OCI-LY7 (cell line): ENCODE results near the gene IFRD2. TPM values are rescaled to one million over a fixed set of nuclear protein-coding genes. Genes with fewer than 3 reads are reported as not detected.

ENCODE experiments used
- BruUV-seq: library from RNA; stranded (reverse); fragments of 400-500 nt; replicated peaks from 2 replicates; lab custom pipeline; 2021; lab: Mats Ljungman, UMichigan
- CTCF ChIA-PET: fragments of 300-600 bp; sonication (Branson Sonifier 250); formaldehyde crosslinking; loops from one replicate; lab custom pipeline; 2022; ENCODE audit warnings: antibody characterized with exemption; ENCODE audit not compliant: unreplicated experiment; lab: Charles Lee
- POLR2A ChIA-PET: fragments of 300-600 bp; sonication (Branson Sonifier 250); formaldehyde crosslinking; loops from one replicate; lab custom pipeline; 2022; ENCODE audit warnings: antibody characterized with exemption; lab: Charles Lee
- DNase-seq: peaks from one replicate; pipeline ENCODE4 v3.0.0-alpha.2; 2015; ENCODE audit warnings: low spot score
- H2AFZ ChIP-seq: fragments of 200-600 bp; sonication (generic), shearing (Covaris generic); 2 replicates; pipeline ENCODE4 v1.6.1; 2014; ENCODE audit warnings: mild to moderate bottlenecking, antibody characterized with exemption, low read length, moderate library complexity
- H3K27ac ChIP-seq: fragments of 200-600 bp; sonication (generic); 2 replicates; pipeline ENCODE4 v1.5.1; 2014; ENCODE audit warnings: mixed run types, low read depth, mild to moderate bottlenecking, moderate library complexity, low read length, inconsistent platforms; ENCODE audit not compliant: poor library complexity, severe bottlenecking
- H3K36me3 ChIP-seq: fragments of 200-600 bp; sonication (generic); 2 replicates; pipeline ENCODE4 v1.6.1; 2014; ENCODE audit warnings: mild to moderate bottlenecking, antibody characterized with exemption, low read length, moderate library complexity, mixed read lengths; ENCODE audit not compliant: insufficient read depth
- H3K4me1 ChIP-seq: fragments of 200-600 bp; sonication (generic); 2 replicates; pipeline ENCODE4 v1.5.1; 2014; ENCODE audit warnings: mild to moderate bottlenecking, low read length; ENCODE audit not compliant: insufficient read depth, poor library complexity, severe bottlenecking
- H3K4me2 ChIP-seq: fragments of 200-600 bp; sonication (generic); 2 replicates; pipeline ENCODE4 v1.6.1; 2014; ENCODE audit warnings: mild to moderate bottlenecking, low read length
- H3K4me3 ChIP-seq: fragments of 200-600 bp; sonication (generic); 2 replicates; pipeline ENCODE4 v1.5.1; 2014; ENCODE audit warnings: mild to moderate bottlenecking, low read depth, low read length; ENCODE audit not compliant: poor library complexity, severe bottlenecking
- H3K79me2 ChIP-seq: fragments of 200-600 bp; sonication (generic); 2 replicates; pipeline ENCODE4 v1.6.1; 2016; ENCODE audit warnings: low read depth, mild to moderate bottlenecking, low read length, moderate library complexity, mixed read lengths; ENCODE audit not compliant: insufficient read depth
- H3K9me2 ChIP-seq: fragments of 200-600 bp; sonication (generic); 2 replicates; pipeline ENCODE4 v1.6.1; 2016; ENCODE audit warnings: mild to moderate bottlenecking, low read length, mixed read lengths; ENCODE audit not compliant: insufficient read depth
- H3K9me3 ChIP-seq: fragments of 200-600 bp; sonication (generic); 2 replicates; pipeline ENCODE4 v1.6.1; 2014; ENCODE audit warnings: mild to moderate bottlenecking, mixed run types, low read length, mixed read lengths
- H4K20me1 ChIP-seq: fragments of 200-600 bp; sonication (generic); 2 replicates; pipeline ENCODE4 v1.6.1; 2014; ENCODE audit warnings: mild to moderate bottlenecking, antibody characterized with exemption, low read length, moderate library complexity, mixed read lengths; ENCODE audit not compliant: insufficient read depth
- CTCF ChIP-seq: fragments of 200-600 bp; sonication (generic); conservative IDR thresholded peaks from 2 replicates; pipeline ENCODE4 v1.5.1; 2014; ENCODE audit warnings: mild to moderate bottlenecking, antibody characterized with exemption, low read length, moderate library complexity, mixed read lengths
- EZH2phosphoT487 ChIP-seq: fragments of 200-600 bp; sonication (generic); IDR thresholded peaks from 2 replicates; pipeline ENCODE4 v1.6.1; 2018; ENCODE audit warnings: low read depth, borderline replicate concordance, mild to moderate bottlenecking, mixed run types, antibody characterized with exemption, low read length, moderate library complexity, mixed read lengths
- intact Hi-C: fragments of 100-400 bp; cut with micrococcal nuclease; formaldehyde crosslinking; loops from one replicate; pipeline ENCODE4 v1.10.0; 2022; ENCODE audit not compliant: unreplicated experiment
- total RNA-seq, 2 experiments: library from RNA; depleted of rRNA in 1 of 2; stranded (reverse); fragments of >200 nt in 1 of 2; shearing (Covaris generic) in 1 of 2; gene quantifications; 2 replicates each; pipeline ENCODE4 v1.2.3, GENCODE V29; 2014 to 2022

IFRD2 gene
- total RNA-seq, 2 experiments from 2014 or later: 93.3 to 95.5 TPM

GRCh38 chr3:50296721-50297383, 4.6 kb upstream of the IFRD2 start:
- no peak overlapping the region for H2AFZ ChIP-seq
- no peaks in the 10 kb centered on the region for H3K9me2 ChIP-seq
- no peaks in the 10 kb centered on the region for H3K9me3 ChIP-seq
- H4K20me1 ChIP-seq: no peaks in the 10 kb centered on the region
- H3K4me3 ChIP-seq: no peak overlapping the region
- no peak for DNase-seq
- TF ChIP-seq EZH2phosphoT487: no peak
- TF ChIP-seq CTCF: no peak
- peaks cover 25% of the 10 kb centered on the region for H3K4me1 ChIP-seq
- ChIA-PET CTCF (interaction anchor here (0.6 kb wide), 1 partner anchor 18 kb away, joined by 3 read pairs; no protein-coding TSS in a partner anchor), POLR2A (no interaction called here)
- peaks cover 3% of the 10 kb centered on the region for H3K79me2 ChIP-seq
- H3K27ac ChIP-seq: no peak overlapping the region
- no peaks in the 10 kb centered on the region for H3K36me3 ChIP-seq
- intact Hi-C loops: loop anchor here (5.0 kb wide), 1 partner anchor 40 kb away; no protein-coding TSS in a partner anchor
- H3K4me2 ChIP-seq: no peak overlapping the region
- BruUV-seq: no TSS peak

GRCh38 chr3:50295553-50296431, 3.6 kb upstream of the IFRD2 start:
- Histone ChIP-seq H3K4me1 (peaks cover 25% of the 10 kb centered on the region), H3K4me3 (no peak overlapping the region), H2AFZ (no peak overlapping the region), H3K27ac (no peak overlapping the region), H3K79me2 (peaks cover 14% of the 10 kb centered on the region), H3K36me3 (no peaks in the 10 kb centered on the region), H4K20me1 (no peaks in the 10 kb centered on the region), H3K9me2 (no peaks in the 10 kb centered on the region), H3K4me2 (no peak overlapping the region), H3K9me3 (no peaks in the 10 kb centered on the region)
- ChIA-PET POLR2A (no interaction called here), CTCF (interaction anchor here (0.6 kb wide), 1 partner anchor 1371 kb away, joined by 3 read pairs; no protein-coding TSS in a partner anchor)
- intact Hi-C loops: loop anchor here (5.0 kb wide), 1 partner anchor 42 kb away; no protein-coding TSS in a partner anchor
- DNase-seq: no peak
- TF ChIP-seq CTCF (no peak), EZH2phosphoT487 (no peak)
- BruUV-seq: no TSS peak
